Activated CD8-positive, alpha-beta T cell treated with anti-CD3 and anti-CD28 coated beads, Interleukin-2, amount 10 ng/mL, durations not matched to agents 7 days and 5 days (primary cell): ENCODE results near the gene EME1. TPM values are rescaled to one million over a fixed set of nuclear protein-coding genes. Genes with fewer than 3 reads are reported as not detected.

Source experiments
- ATAC-seq: fragments of 150-1000 bp; cut with Tn5 transposase; one replicate; pipeline ENCODE4 v1.10.0; 2021; ENCODE audit warnings: moderate library complexity
- CTCF ChIA-PET: fragments of 350-600 bp; sonication (Branson Sonifier 250); formaldehyde crosslinking; loops from one replicate; lab custom pipeline; 2021; ENCODE audit warnings: antibody characterized with exemption; lab: Charles Lee
- POLR2A ChIA-PET: fragments of 350-600 bp; sonication (Branson Sonifier 250); formaldehyde crosslinking; loops from one replicate; lab custom pipeline; 2021; ENCODE audit warnings: antibody characterized with exemption; lab: Charles Lee
- DNase-seq: peaks from one replicate; pipeline ENCODE4 v3.0.0-alpha.2; 2020
- H3K27ac Mint-ChIP-seq: one replicate; pipeline ENCODE4 v1.8.0; 2021; ENCODE audit warnings: mild to moderate bottlenecking, mixed read lengths
- H3K27me3 Mint-ChIP-seq: one replicate; pipeline ENCODE4 v1.8.0; 2021; ENCODE audit warnings: low read depth, mixed read lengths
- H3K36me3 Mint-ChIP-seq: one replicate; pipeline ENCODE4 v1.8.0; 2021; ENCODE audit warnings: low read depth, mixed read lengths
- H3K4me1 Mint-ChIP-seq: one replicate; pipeline ENCODE4 v1.8.0; 2021; ENCODE audit warnings: low read depth, mixed read lengths
- H3K4me3 Mint-ChIP-seq: one replicate; pipeline ENCODE4 v1.8.0; 2021; ENCODE audit warnings: mild to moderate bottlenecking, mixed read lengths
- H3K9me3 Mint-ChIP-seq: one replicate; pipeline ENCODE4 v1.8.0; 2022; ENCODE audit warnings: mixed read lengths; ENCODE audit not compliant: insufficient read depth
- total RNA-seq, 2 experiments: library from RNA; stranded (reverse); gene quantifications; one replicate each; pipeline ENCODE4 v1.2.3, GENCODE V29; 2021

The EME1 gene
- total RNA-seq, 2 experiments from 2014 or later = 23.5 to 27.8 TPM

GRCh38 chr17:50337956-50338355, 35.1 kb upstream of the EME1 start:
- Mint-ChIP-seq H3K27ac (no peak overlapping the region), H3K4me1 (peaks cover 12% of the 10 kb centered on the region), H3K9me3 (no peaks in the 10 kb centered on the region), H3K27me3 (peaks cover 15% of the 10 kb centered on the region), H3K4me3 (no peak overlapping the region), H3K36me3 (peaks cover 5% of the 10 kb centered on the region)
- ChIA-PET POLR2A (no interaction called here), CTCF (no interaction called here)
- DNase-seq = no peak
- no peak for ATAC-seq

- Mint-ChIP-seq H3K36me3 (peaks cover 5% of the 10 kb centered on the region), H3K27ac (no peak overlapping the region)
- POLR2A ChIA-PET = no interaction called here
Observed at GRCh38 chr17:50338645-50339044, 34.4 kb upstream of the EME1 start.

GRCh38 chr17:50339381-50339780, 33.6 kb upstream of the EME1 start:
- H3K4me3 Mint-ChIP-seq = no peak overlapping the region
- no peak for DNase-seq
- H3K36me3 Mint-ChIP-seq = peaks cover 5% of the 10 kb centered on the region
- H3K27ac Mint-ChIP-seq = no peak overlapping the region
- ATAC-seq = no peak
- POLR2A ChIA-PET = no interaction called here
- peaks cover 15% of the 10 kb centered on the region for H3K27me3 Mint-ChIP-seq
- peaks cover under 1% of the 10 kb centered on the region for H3K4me1 Mint-ChIP-seq
- no peaks in the 10 kb centered on the region for H3K9me3 Mint-ChIP-seq
- CTCF ChIA-PET = no interaction called here

More at GRCh38 chr17:50338645-50339044, 34.4 kb upstream of the EME1 start:
- CTCF ChIA-PET = no interaction called here
- H3K4me3 Mint-ChIP-seq = no peak overlapping the region
- peaks cover 7% of the 10 kb centered on the region for H3K4me1 Mint-ChIP-seq
- DNase-seq (no peak), ATAC-seq (no peak)
- H3K27me3 Mint-ChIP-seq = peaks cover 15% of the 10 kb centered on the region
- H3K9me3 Mint-ChIP-seq = no peaks in the 10 kb centered on the region

GRCh38 chr17:50344731-50345365, 28.2 kb upstream of the EME1 start:
- no peak for DNase-seq
- ATAC-seq = no peak
- ChIA-PET POLR2A (interaction anchor here (1.0 to 1.4 kb wide), 2 partner anchors 18 to 52 kb away, joined by 3 read pairs; partner anchors contain the start of gene LRRC59), CTCF (interaction anchor here (1.2 kb wide), 1 partner anchor 53 kb away, joined by 4 read pairs; the partner anchor contains the start of gene LRRC59)
- Mint-ChIP-seq H3K36me3 (peaks cover 3% of the 10 kb centered on the region), H3K27me3 (no peaks in the 10 kb centered on the region), H3K4me3 (peak overlapping the region; percentile 67), H3K27ac (no peak overlapping the region), H3K9me3 (no peaks in the 10 kb centered on the region), H3K4me1 (peaks cover 43% of the 10 kb centered on the region)

GRCh38 chr17:50345432-50346312, 27.4 kb upstream of the EME1 start, which contains the start of gene XYLT2:
TSS of gene XYLT2 (plus strand) at chr17:50346126. CDS start at chr17:50346141, 15 bp downstream.
- no peaks in the 10 kb centered on the region for H3K9me3 Mint-ChIP-seq
- peak within 1 kb of the TSS; percentile 89 for H3K4me3 Mint-ChIP-seq

GRCh38 chr17:50346313-50347116, 26.5 kb upstream of the EME1 start:
- Mint-ChIP-seq H3K27ac (peak overlapping the region; percentile 89), H3K4me1 (peaks cover 47% of the 10 kb centered on the region), H3K4me3 (peak overlapping the region; percentile 89), H3K9me3 (no peaks in the 10 kb centered on the region), H3K27me3 (no peaks in the 10 kb centered on the region), H3K36me3 (peaks cover 3% of the 10 kb centered on the region)
- POLR2A ChIA-PET = interaction anchor here (0.7 to 3.1 kb wide), 9 partner anchors 11 to 149 kb away, joined by 3 to 18 read pairs (median 3); partner anchors contain the start of genes EME1, LRRC59 and MRPL27
- peak; percentile 74 for ATAC-seq
- DNase-seq = peak; percentile 64
- CTCF ChIA-PET = interaction anchor here (1.0 to 5.0 kb wide), 4 partner anchors 13 to 51 kb away, joined by 3 to 43 read pairs (median 6); partner anchors contain the start of gene LRRC59

More at GRCh38 chr17:50345432-50346312, 27.4 kb upstream of the EME1 start, which contains the start of gene XYLT2:
- Mint-ChIP-seq H3K27ac (peak within 1 kb of the TSS; percentile 95), H3K27me3 (no peaks in the 10 kb centered on the region), H3K4me1 (peaks cover 44% of the 10 kb centered on the region), H3K36me3 (peaks cover 3% of the 10 kb centered on the region)
- ChIA-PET CTCF (interaction anchor here (1.0 to 5.0 kb wide), 4 partner anchors 12 to 51 kb away, joined by 3 to 43 read pairs (median 6); partner anchors contain the start of gene LRRC59), POLR2A (interaction anchor here (0.7 to 2.2 kb wide), 8 partner anchors 10 to 148 kb away, joined by 3 to 14 read pairs (median 3); partner anchors contain the start of genes EME1, LRRC59 and MRPL27)
- ATAC-seq = peak; percentile 90
- peak; percentile 91 for DNase-seq

GRCh38 chr17:50347117-50347893, 25.7 kb upstream of the EME1 start:
- no peaks in the 10 kb centered on the region for H3K27me3 Mint-ChIP-seq
- H3K27ac Mint-ChIP-seq = peak overlapping the region; percentile 89
- ATAC-seq = no peak
- no peaks in the 10 kb centered on the region for H3K9me3 Mint-ChIP-seq
- CTCF ChIA-PET = interaction anchor here (2.3 to 5.0 kb wide), 2 partner anchors 14 to 50 kb away, joined by 9 to 43 read pairs; partner anchors contain the start of gene LRRC59
- no peak for DNase-seq
- peaks cover 4% of the 10 kb centered on the region for H3K36me3 Mint-ChIP-seq
- H3K4me3 Mint-ChIP-seq = peak overlapping the region; percentile 89
- peaks cover 47% of the 10 kb centered on the region for H3K4me1 Mint-ChIP-seq
- POLR2A ChIA-PET = interaction anchor here (1.1 to 3.1 kb wide), 6 partner anchors 12 to 150 kb away, joined by 3 to 18 read pairs (median 8); partner anchors contain the start of genes EME1 and MRPL27

- Mint-ChIP-seq H3K27ac (peak overlapping the region; percentile 42), H3K36me3 (peaks cover 6% of the 10 kb centered on the region), H3K4me1 (peaks cover 47% of the 10 kb centered on the region), H3K9me3 (no peaks in the 10 kb centered on the region), H3K4me3 (peak overlapping the region; percentile 89), H3K27me3 (no peaks in the 10 kb centered on the region)
- CTCF ChIA-PET = interaction anchor here (1.4 to 5.0 kb wide), 2 partner anchors 14 to 49 kb away, joined by 7 to 43 read pairs; partner anchors contain the start of gene LRRC59
- no peak for DNase-seq
- POLR2A ChIA-PET = interaction anchor here (1.8 to 3.1 kb wide), 3 partner anchors 14 to 25 kb away, joined by 5 to 18 read pairs (median 14); partner anchors contain the start of genes EME1 and MRPL27
- no peak for ATAC-seq
Observed at GRCh38 chr17:50347894-50348291, 25.1 kb upstream of the EME1 start.

- no peaks in the 10 kb centered on the region for H3K27me3 Mint-ChIP-seq
- CTCF ChIA-PET = interaction anchor here (0.9 to 5.0 kb wide), 3 partner anchors 13 to 254 kb away, joined by 4 to 43 read pairs (median 7); partner anchors contain the start of gene LRRC59
- H3K9me3 Mint-ChIP-seq = no peaks in the 10 kb centered on the region
- ATAC-seq (no peak), DNase-seq (no peak)
- H3K4me1 Mint-ChIP-seq = peaks cover 47% of the 10 kb centered on the region
- POLR2A ChIA-PET = interaction anchor here (0.9 to 3.1 kb wide), 3 partner anchors 13 to 49 kb away, joined by 3 to 18 read pairs (median 5); partner anchors contain the start of genes EME1, LRRC59 and MRPL27
- H3K27ac Mint-ChIP-seq = peak overlapping the region; percentile 42
- H3K4me3 Mint-ChIP-seq = peak overlapping the region; percentile 21
- H3K36me3 Mint-ChIP-seq = peaks cover 10% of the 10 kb centered on the region
Observed at GRCh38 chr17:50348522-50349242, 24.3 kb upstream of the EME1 start.
